ENCODE data around the gene CACNA1H. TPM values are rescaled to one million over a fixed set of nuclear protein-coding genes. Genes with fewer than 3 reads are reported as not detected.
A peak's percentile ranks its signal among the peaks of the same experiment; 100 is the strongest.

CACNA1H gene
- total RNA-seq, 4 donors from 2014 or later: 17.0 to 63.6 (median 39.5) TPM

DNA sequence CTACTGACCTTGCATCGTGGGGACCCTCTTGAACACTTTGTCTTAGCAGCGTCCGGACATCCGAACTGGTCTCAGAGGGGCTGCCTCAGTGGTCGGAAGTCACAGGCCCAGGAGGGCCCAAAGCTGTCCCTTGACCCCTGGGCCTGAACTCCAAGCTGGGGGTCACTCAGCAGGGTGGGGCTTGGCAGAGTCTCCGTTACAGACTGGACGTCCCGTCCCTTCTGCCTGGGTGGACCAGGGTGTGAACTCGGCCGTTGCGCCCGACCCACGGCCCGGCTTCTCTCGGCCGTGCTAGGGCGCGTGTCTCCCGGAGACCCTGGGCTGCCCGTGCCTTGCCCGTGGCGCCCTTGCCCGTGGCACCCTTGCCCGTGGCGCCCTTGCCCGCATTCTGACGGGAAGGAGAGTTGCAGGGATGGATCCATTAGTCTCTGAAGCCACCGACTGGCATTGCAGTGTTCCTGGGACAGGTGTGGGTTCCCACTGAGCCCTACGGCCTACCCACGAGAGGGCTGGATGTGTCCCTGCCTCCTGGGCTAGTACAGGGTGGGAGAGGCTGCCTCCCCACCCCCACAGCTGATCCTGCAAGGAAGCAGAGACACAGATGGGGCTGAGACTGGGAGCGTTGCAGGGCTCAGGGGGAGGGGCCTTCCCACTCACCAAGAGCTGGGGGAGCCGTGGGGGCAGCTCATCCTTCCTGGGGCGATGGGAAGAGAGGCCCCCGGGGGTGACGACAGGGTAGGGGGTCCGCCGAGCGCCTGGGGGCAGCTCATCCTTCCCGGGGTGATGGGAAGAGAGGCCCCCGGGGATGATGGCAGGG lies 4.9 kb downstream of the CACNA1H start:
- in situ Hi-C loops (cut with MboI; ENCODE audit: low pct_ligation_motif_present in 1 of 4, low pct_unique_long_range_greater_than_20kb in 1 of 4, low sequenced_read_pairs in 3 of 4): no loop called here
- TF ChIP-seq, protein P1, sequence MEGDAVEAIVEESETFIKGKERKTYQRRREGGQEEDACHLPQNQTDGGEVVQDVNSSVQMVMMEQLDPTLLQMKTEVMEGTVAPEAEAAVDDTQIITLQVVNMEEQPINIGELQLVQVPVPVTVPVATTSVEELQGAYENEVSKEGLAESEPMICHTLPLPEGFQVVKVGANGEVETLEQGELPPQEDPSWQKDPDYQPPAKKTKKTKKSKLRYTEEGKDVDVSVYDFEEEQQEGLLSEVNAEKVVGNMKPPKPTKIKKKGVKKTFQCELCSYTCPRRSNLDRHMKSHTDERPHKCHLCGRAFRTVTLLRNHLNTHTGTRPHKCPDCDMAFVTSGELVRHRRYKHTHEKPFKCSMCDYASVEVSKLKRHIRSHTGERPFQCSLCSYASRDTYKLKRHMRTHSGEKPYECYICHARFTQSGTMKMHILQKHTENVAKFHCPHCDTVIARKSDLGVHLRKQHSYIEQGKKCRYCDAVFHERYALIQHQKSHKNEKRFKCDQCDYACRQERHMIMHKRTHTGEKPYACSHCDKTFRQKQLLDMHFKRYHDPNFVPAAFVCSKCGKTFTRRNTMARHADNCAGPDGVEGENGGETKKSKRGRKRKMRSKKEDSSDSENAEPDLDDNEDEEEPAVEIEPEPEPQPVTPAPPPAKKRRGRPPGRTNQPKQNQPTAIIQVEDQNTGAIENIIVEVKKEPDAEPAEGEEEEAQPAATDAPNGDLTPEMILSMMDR (IDR thresholded peaks at IDR 0.05): no peak
- TF ChIP-seq EP300 (IDR thresholded peaks at IDR 0.05; ENCODE audit: low read depth) (no peak), POLR2A (IDR thresholded peaks at IDR 0.05) (no peak), POLR2AphosphoS5 (IDR thresholded peaks at IDR 0.05) (no peak)
- Histone ChIP-seq H3K4me3 (no peak overlapping the region), H3K9me3 (no peaks in the 10 kb centered on the region), H3K27me3 (peaks cover 78% of the 10 kb centered on the region), H3K27ac (peak overlapping the region; percentile 76 to 92 (median 84)), H3K4me1 (peaks cover 17 to 59% (median 34%) of the 10 kb centered on the region in 4 donors), H3K36me3 (no peaks in the 10 kb centered on the region)
- DNase-seq: no peak
- 66% methylated on average over 15 of the region's 40 CpGs; no CpG with 5 or more reads in 1 of the 2 donors for WGBS, 2 donors (ENCODE audit: low coverage in 1 of 2)
- intact Hi-C loops (cut with DNase I; ENCODE audit: low total_unique reads): loop anchor here (2.0 kb wide), 1 partner anchor 23 kb away; no protein-coding TSS in a partner anchor

DNA sequence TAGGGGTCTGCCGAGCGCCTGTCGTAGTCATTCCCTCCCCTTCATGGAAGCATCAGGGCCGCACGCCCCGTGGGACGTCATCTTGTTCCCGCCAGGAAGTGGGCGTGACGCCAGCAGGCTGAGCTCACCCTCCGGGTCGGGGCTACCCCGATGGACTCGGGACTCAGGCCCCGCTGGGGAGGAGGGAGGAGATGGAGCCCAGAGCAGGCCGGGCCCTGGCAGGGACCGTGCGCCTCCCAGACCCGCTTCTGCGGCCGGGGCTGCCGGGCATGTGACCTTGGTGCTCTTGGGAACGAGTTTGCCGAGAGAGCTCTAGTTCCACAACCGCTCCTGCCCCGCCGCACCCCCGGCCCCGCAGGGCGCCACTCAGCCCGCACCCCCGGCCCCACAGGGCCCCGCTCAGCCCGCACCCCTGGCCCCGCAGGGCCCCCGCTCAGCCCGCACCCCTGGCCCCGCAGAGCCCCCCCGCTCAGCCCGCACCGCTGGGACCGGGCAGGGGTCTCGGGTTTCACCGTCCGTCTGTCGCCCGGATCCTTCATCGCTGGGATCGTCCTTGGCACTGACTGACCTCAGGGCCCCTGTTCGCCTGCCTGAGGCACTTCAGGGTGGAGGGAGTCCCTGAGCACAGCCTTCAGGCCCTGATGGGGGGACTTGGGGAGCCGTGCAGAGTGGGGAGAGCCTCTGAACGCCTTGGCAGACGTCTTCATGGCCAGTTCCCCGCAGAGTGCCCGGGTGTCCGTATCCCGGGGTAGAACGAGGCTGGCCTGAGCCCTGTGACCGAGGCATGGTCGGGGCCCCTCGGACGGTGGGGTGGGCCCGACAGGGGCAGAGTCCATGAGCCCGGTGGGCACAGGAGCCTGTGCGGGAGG lies 5.8 kb downstream of the CACNA1H start:
- H3K4me1 ChIP-seq: peaks cover 15 to 56% (median 36%) of the 10 kb centered on the region in 4 donors
- TF ChIP-seq EP300 (IDR thresholded peaks at IDR 0.05; ENCODE audit: low read depth): peak; percentile 73
- TF ChIP-seq, protein P1 (IDR thresholded peaks at IDR 0.05): no peak
- peak in 2 of 3 donors; percentile 44 to 52 for TF ChIP-seq POLR2AphosphoS5 (IDR thresholded peaks at IDR 0.05)
- H3K9me3 ChIP-seq: no peaks in the 10 kb centered on the region
- no peak overlapping the region for H3K4me3 ChIP-seq
- DNase-seq: peak; percentile 60
- H3K27me3 ChIP-seq: peaks cover 74% of the 10 kb centered on the region
- in situ Hi-C loops (cut with MboI; ENCODE audit: low pct_ligation_motif_present in 1 of 4, low pct_unique_long_range_greater_than_20kb in 1 of 4, low sequenced_read_pairs in 3 of 4) (no loop called here), intact Hi-C loops (cut with DNase I; ENCODE audit: low total_unique reads) (no loop called here)
- 37% methylated on average over 35 of the region's 65 CpGs; no CpG with 5 or more reads in 1 of the 2 donors for WGBS, 2 donors (ENCODE audit: low coverage in 1 of 2)
- H3K27ac ChIP-seq: peak overlapping the region; percentile 76 to 92 (median 84)
- no peaks in the 10 kb centered on the region for H3K36me3 ChIP-seq

DNA sequence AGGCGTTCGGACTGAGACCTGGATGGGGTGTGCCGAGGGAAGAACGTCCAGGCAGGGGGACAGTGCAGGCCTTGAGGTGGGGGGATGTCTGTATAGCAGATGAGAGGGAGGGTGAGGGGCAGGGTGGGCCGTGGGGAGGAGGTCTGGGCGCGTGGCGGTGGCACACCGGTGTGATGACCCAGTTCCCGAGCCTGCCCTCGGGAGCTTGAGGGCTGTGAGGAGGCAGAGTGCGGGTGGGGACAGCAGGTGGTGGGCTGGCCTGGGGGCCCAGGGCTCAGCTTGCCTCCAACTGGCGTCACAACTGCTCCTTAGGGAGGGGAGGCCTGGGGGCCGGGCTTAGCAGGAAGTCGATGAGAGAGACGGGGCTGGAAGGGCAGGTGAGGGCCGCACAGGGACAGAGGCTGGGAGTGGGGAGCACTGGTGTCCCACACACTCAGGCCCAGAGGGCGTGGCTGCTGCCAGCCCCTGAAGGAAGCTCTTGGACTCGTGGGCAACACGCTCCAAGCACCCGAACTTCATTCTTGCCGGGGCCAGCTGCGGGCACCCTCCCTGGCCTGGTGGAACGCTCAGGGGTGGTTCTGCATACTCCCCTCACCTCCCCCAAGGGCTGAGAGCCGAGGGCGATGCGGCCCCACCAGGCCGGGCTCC lies 6.5 kb downstream of the CACNA1H start:
- no peak for TF ChIP-seq EP300 (IDR thresholded peaks at IDR 0.05; ENCODE audit: low read depth)
- TF ChIP-seq POLR2A (IDR thresholded peaks at IDR 0.05): no peak
- TF ChIP-seq POLR2AphosphoS5 (IDR thresholded peaks at IDR 0.05): no peak
- TF ChIP-seq, protein P1 (IDR thresholded peaks at IDR 0.05): no peak
- in situ Hi-C loops (cut with MboI; ENCODE audit: low pct_ligation_motif_present in 1 of 4, low pct_unique_long_range_greater_than_20kb in 1 of 4, low sequenced_read_pairs in 3 of 4): no loop called here
- intact Hi-C loops (cut with DNase I; ENCODE audit: low total_unique reads): no loop called here
- no peaks in the 10 kb centered on the region for H3K36me3 ChIP-seq
- no peak for DNase-seq
- H3K4me3 ChIP-seq: no peak overlapping the region
- H3K27ac ChIP-seq: peak overlapping the region; percentile 76 to 92 (median 84)
- 45% methylated on average over 25 of the region's 28 CpGs; no CpG with 5 or more reads in 1 of the 2 donors for WGBS, 2 donors (ENCODE audit: low coverage in 1 of 2)
- peaks cover 11 to 51% (median 33%) of the 10 kb centered on the region in 4 donors for H3K4me1 ChIP-seq
- peaks cover 67% of the 10 kb centered on the region for H3K27me3 ChIP-seq
- H3K9me3 ChIP-seq: no peaks in the 10 kb centered on the region
